IMR-90 (cell line): ENCODE data around the gene IYD. TPM values are rescaled to one million over a fixed set of nuclear protein-coding genes. Genes with fewer than 3 reads are reported as not detected.

Source experiments
- ATAC-seq: fragments of 200-7000 bp; cut with Tn5 transposase; 2 replicates; pipeline ENCODE4 v1.9.1; 2020; ENCODE audit warnings: low read depth, mild to moderate bottlenecking, moderate library complexity
- BruUV-seq: library from RNA; stranded (reverse); fragments of 400-500 nt; replicated peaks from 2 replicates; lab custom pipeline; 2021; lab: Mats Ljungman, UMichigan
- CTCF ChIA-PET: fragments of 300-600 bp; formaldehyde crosslinking; extraction: SDS; loops from one replicate; lab custom pipeline; 2021; ENCODE audit warnings: antibody characterized with exemption; lab: Yijun Ruan, JAX
- POLR2A ChIA-PET: fragments of 300-600 bp; sonication (Branson Sonifier 250); formaldehyde crosslinking; loops from one replicate; lab custom pipeline; 2022; ENCODE audit warnings: antibody characterized with exemption; ENCODE audit not compliant: unreplicated experiment; lab: Charles Lee
- DNase-seq: peaks from one replicate; pipeline ENCODE4 v3.0.0; 2013
- H2AFZ ChIP-seq: replicated peaks from 2 replicates; pipeline ENCODE3; 2013; ENCODE audit warnings: low read length, mild to moderate bottlenecking; ENCODE audit not compliant: poor library complexity
- H2AK5ac ChIP-seq: 2 replicates; pipeline ENCODE4 v1.6.1; 2013; ENCODE audit warnings: low read depth, low read length, inconsistent platforms
- H2AK9ac ChIP-seq: replicated peaks from 2 replicates; pipeline ENCODE3; 2013; ENCODE audit warnings: mild to moderate bottlenecking, low read depth, low read length, moderate library complexity; ENCODE audit not compliant: poor library complexity
- H2BK120ac ChIP-seq: 2 replicates; pipeline ENCODE4 v1.6.1; 2013; ENCODE audit warnings: low read depth, low read length, inconsistent platforms
- H2BK15ac ChIP-seq: 3 replicates; pipeline ENCODE4 v1.6.1; 2013; ENCODE audit warnings: low read depth, low read length, inconsistent platforms
- H2BK20ac ChIP-seq: 2 replicates; pipeline ENCODE4 v1.6.1; 2013; ENCODE audit warnings: low read depth, mild to moderate bottlenecking, inconsistent platforms, low read length, moderate library complexity
- H2BK5ac ChIP-seq: 2 replicates; pipeline ENCODE4 v1.6.1; 2013; ENCODE audit warnings: mild to moderate bottlenecking, low read depth, low read length, inconsistent platforms; ENCODE audit not compliant: poor library complexity, severe bottlenecking
- H3K14ac ChIP-seq: replicated peaks from 2 replicates; pipeline ENCODE4 v1.6.1; 2013; ENCODE audit warnings: low read depth, low read length, inconsistent platforms
- H3K18ac ChIP-seq: 2 replicates; pipeline ENCODE4 v1.6.1; 2013; ENCODE audit warnings: low read depth, low read length, control low read depth
- H3K23ac ChIP-seq: 2 replicates; pipeline ENCODE4 v1.6.1; 2013; ENCODE audit warnings: low read depth, low read length, inconsistent platforms
- H3K27ac ChIP-seq: 2 replicates; pipeline ENCODE4 v1.5.1; 2013; ENCODE audit warnings: mild to moderate bottlenecking, control low read depth, low read length; ENCODE audit not compliant: insufficient read depth
- H3K27me3 ChIP-seq: 2 replicates; pipeline ENCODE4 v1.6.1; 2013; ENCODE audit warnings: low read length; ENCODE audit not compliant: control insufficient read depth, insufficient read depth
- H3K36me3 ChIP-seq: 2 replicates; pipeline ENCODE4 v1.6.1; 2013; ENCODE audit warnings: low read length, mixed read lengths; ENCODE audit not compliant: control insufficient read depth, insufficient read depth
- H3K4ac ChIP-seq: 2 replicates; pipeline ENCODE4 v1.6.1; 2013; ENCODE audit warnings: low read depth, low read length, inconsistent platforms
- H3K4me1 ChIP-seq: 2 replicates; pipeline ENCODE4 v1.6.1; 2013; ENCODE audit warnings: low read length, mixed read lengths; ENCODE audit not compliant: control insufficient read depth, insufficient read depth
- H3K4me2 ChIP-seq: 2 replicates; pipeline ENCODE4 v1.6.1; 2013; ENCODE audit warnings: low read depth, mild to moderate bottlenecking, control low read depth, low read length, moderate library complexity
- H3K4me3 ChIP-seq: 2 replicates; pipeline ENCODE4 v1.5.1; 2013; ENCODE audit warnings: low read depth, mild to moderate bottlenecking, control low read depth, low read length, moderate library complexity; ENCODE audit not compliant: insufficient read depth
- H3K56ac ChIP-seq: 2 replicates; pipeline ENCODE4 v1.6.1; 2013; ENCODE audit warnings: low read length, inconsistent platforms; ENCODE audit not compliant: insufficient read depth; ENCODE audit errors: extremely low read depth
- H3K79me1 ChIP-seq, 2 experiments: 2 replicates each; pipeline ENCODE4 v1.6.1; 2013; ENCODE audit warnings: low read length in 2 of 2, inconsistent platforms in 1 of 2, low read depth in 1 of 2
- H3K9ac ChIP-seq: 2 replicates; pipeline ENCODE4 v1.6.1; 2013; ENCODE audit warnings: low read depth, low read length, control low read depth
- H3K9me1 ChIP-seq: 2 replicates; pipeline ENCODE4 v1.6.1; 2013; ENCODE audit warnings: low read length, inconsistent platforms; ENCODE audit not compliant: insufficient read depth
- H3K9me3 ChIP-seq: 2 replicates; pipeline ENCODE4 v1.6.1; 2013; ENCODE audit warnings: low read length; ENCODE audit not compliant: control insufficient read depth, insufficient read depth
- H4K20me1 ChIP-seq: 2 replicates; pipeline ENCODE4 v1.6.1; 2013; ENCODE audit warnings: low read length, inconsistent platforms; ENCODE audit not compliant: insufficient read depth
- H4K5ac ChIP-seq: 2 replicates; pipeline ENCODE4 v1.6.1; 2013; ENCODE audit warnings: mild to moderate bottlenecking, low read depth, low read length, control low read depth
- H4K8ac ChIP-seq, 2 experiments: 2 replicates each; pipeline ENCODE4 v1.6.1; 2013; ENCODE audit warnings: low read depth in 2 of 2, low read length in 2 of 2, control low read depth in 1 of 2, inconsistent platforms in 1 of 2
- H4K91ac ChIP-seq: 2 replicates; pipeline ENCODE4 v1.6.1; 2013; ENCODE audit warnings: low read depth, low read length, inconsistent platforms; ENCODE audit not compliant: insufficient read depth
- CHD1 ChIP-seq: IDR thresholded peaks from 2 replicates; pipeline ENCODE4 v1.6.1; 2012; ENCODE audit warnings: low read depth, low read length, improper control_type of control experiment
- FOS ChIP-seq: fragments of 150-350 bp; IDR thresholded peaks from 2 replicates; pipeline ENCODE4 v1.6.1; 2016; ENCODE audit warnings: low read depth, low read length
- MAFK ChIP-seq: IDR thresholded peaks from 2 replicates; pipeline ENCODE4 v1.6.1; 2012; ENCODE audit warnings: low read depth, low read length, improper control_type of control experiment
- WGBS, 2 experiments: methylation state at CpG; one replicate each; pipeline versions ENCODE4 v1.1.5 to v1.1.7; 2013; ENCODE audit warnings: missing lambda C conversion rate in 2 of 2; ENCODE audit not compliant: insufficient read length in 1 of 2; ENCODE audit errors: extremely low coverage in 2 of 2; 5-methylcytosine and 5-hydroxymethylcytosine counted together
- dilution Hi-C: fragments of 300-500 bp; cut with HindIII; formaldehyde crosslinking; loops from one replicate; pipeline ENCODE4 v1.14.3; 2018; ENCODE audit warnings: low sequenced_read_pairs; ENCODE audit not compliant: unreplicated experiment
- in situ Hi-C: fragments of 300-500 bp; cut with MboI; formaldehyde crosslinking; loops from 3 replicates; pipeline ENCODE4 v1.14.3; 2019; ENCODE audit warnings: low sequenced_read_pairs, inconsistent platforms, mixed read lengths
- intact Hi-C: fragments of 100-400 bp; cut with micrococcal nuclease; formaldehyde crosslinking; loops from 2 replicates; pipeline ENCODE4 v1.10.0; 2022
- polyA plus RNA-seq, 3 experiments: library from polyadenylated mRNA; depleted of rRNA; stranded (reverse); fragments of >200 nt; gene quantifications; 2 replicates each; pipeline ENCODE4 v1.2.3, GENCODE V29; 2012; ENCODE audit warnings: low replicate concordance in 1 of 3
- total RNA-seq: library from RNA; depleted of rRNA; stranded (reverse); fragments of >200 nt; gene quantifications from 2 replicates; pipeline ENCODE4 v1.2.3, GENCODE V29; 2012

IYD gene
- total and polyA plus RNA-seq, 2 of the 4 experiments (the other 2 are of a cell fraction), result not detected

- no peak overlapping the region for H2BK120ac ChIP-seq
- H4K20me1 ChIP-seq, result no peaks in the 10 kb centered on the region
- dilution Hi-C loops, result no loop called here
- H2AFZ ChIP-seq, result no peak overlapping the region
- H3K27ac ChIP-seq, result no peak overlapping the region
- CTCF ChIA-PET, result no interaction called here
- H3K9me3 ChIP-seq, result no peaks in the 10 kb centered on the region
- no peak overlapping the region for H2BK20ac ChIP-seq
- no peak for ATAC-seq
- no peak overlapping the region for H4K8ac ChIP-seq
- in situ Hi-C loops, result loop anchor here (25.0 kb wide), 1 partner anchor 396 kb away; the partner anchor contains the start of gene ULBP2
- no peak overlapping the region for H3K4ac ChIP-seq
- whole genome bisulfite sequencing, 2 experiments, result 79 to 100% methylated on average over 10 to 13 of the region's 21 CpGs
- no TSS peak for BruUV-seq
- H4K91ac ChIP-seq, result no peak overlapping the region
- no peak overlapping the region for H2AK5ac ChIP-seq
- no peak overlapping the region for H2BK5ac ChIP-seq
- no peak overlapping the region for H4K5ac ChIP-seq
- POLR2A ChIA-PET, result no interaction called here
- no peak overlapping the region for H3K23ac ChIP-seq
- H3K56ac ChIP-seq, result no peak overlapping the region
- no peaks in the 10 kb centered on the region for H3K79me1 ChIP-seq
- no peak overlapping the region for H3K9ac ChIP-seq
- no peak overlapping the region for H3K18ac ChIP-seq
- peaks cover 7% of the 10 kb centered on the region for H3K27me3 ChIP-seq
- no peak overlapping the region for H2BK15ac ChIP-seq
- H3K4me1 ChIP-seq, result no peaks in the 10 kb centered on the region
- H3K14ac ChIP-seq, result no peak overlapping the region
- H3K36me3 ChIP-seq, result no peaks in the 10 kb centered on the region
- intact Hi-C loops, result no loop called here
- no peak for DNase-seq
- TF ChIP-seq MAFK (no peak), CHD1 (no peak), FOS (no peak)
- H3K4me3 ChIP-seq, result no peak overlapping the region
- peak overlapping the region; percentile 34 for H2AK9ac ChIP-seq
- H3K4me2 ChIP-seq, result no peak overlapping the region
- H3K9me1 ChIP-seq, result peaks cover 6% of the 10 kb centered on the region; the same call in 1 of the 2 replicates
Observed at GRCh38 chr6:150332939-150333584, 35.8 kb upstream of the IYD start.
